Measurements from ENCODE around the gene HOXB4.

DNA sequence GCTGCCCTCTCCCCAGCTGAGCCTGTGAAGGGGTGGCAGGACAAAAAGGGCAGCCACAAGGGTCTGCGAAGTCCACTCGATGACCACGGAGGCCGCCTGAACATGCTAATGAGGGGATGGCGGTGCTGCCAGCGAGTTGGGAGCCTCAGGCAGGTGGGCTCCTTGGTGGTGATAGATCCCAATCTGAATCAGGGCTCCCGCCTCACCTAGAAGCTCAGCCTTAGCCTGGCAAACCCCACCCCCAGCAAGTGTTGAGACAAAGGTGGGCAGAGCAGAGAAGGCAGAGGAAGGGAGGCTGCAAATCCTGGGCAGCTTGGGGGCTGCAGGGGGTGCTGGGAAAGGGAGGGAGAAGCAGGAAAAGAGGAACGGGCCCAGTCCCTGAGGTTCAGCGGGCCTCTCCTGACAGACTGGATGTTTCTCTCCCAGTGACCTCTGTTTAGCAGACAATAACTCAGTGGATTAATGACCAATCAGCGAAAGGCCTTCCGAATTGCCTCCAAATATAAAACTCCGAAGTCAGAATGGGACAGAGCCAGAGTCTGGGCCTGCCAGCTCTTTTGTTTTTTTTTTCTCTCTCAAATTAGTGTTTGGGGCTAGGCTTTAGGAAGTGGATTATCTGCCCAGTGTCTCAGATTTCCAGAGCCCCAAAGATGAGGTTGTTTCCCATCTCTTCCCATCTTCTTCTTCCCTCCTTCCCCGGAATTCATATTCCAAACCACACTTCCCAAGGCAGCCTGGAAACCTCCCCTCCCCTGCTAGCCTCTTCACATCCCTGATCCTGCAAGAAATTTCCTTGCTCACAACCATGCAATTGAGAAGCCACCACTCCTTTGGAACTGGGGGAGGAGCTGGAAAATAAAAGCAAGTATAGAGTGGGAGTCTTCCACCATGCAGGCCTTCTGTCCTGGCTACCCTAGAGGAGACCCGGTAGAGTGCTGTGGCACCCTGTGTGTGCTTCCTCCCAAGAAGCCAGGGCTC lies 18.0 kb downstream of the HOXB4 start:
- TF ChIP-seq, protein P1, sequence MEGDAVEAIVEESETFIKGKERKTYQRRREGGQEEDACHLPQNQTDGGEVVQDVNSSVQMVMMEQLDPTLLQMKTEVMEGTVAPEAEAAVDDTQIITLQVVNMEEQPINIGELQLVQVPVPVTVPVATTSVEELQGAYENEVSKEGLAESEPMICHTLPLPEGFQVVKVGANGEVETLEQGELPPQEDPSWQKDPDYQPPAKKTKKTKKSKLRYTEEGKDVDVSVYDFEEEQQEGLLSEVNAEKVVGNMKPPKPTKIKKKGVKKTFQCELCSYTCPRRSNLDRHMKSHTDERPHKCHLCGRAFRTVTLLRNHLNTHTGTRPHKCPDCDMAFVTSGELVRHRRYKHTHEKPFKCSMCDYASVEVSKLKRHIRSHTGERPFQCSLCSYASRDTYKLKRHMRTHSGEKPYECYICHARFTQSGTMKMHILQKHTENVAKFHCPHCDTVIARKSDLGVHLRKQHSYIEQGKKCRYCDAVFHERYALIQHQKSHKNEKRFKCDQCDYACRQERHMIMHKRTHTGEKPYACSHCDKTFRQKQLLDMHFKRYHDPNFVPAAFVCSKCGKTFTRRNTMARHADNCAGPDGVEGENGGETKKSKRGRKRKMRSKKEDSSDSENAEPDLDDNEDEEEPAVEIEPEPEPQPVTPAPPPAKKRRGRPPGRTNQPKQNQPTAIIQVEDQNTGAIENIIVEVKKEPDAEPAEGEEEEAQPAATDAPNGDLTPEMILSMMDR (IDR thresholded peaks at IDR 0.05 in 2 of 3, conservative IDR thresholded peaks at IDR 0.05 in 1 of 3; ENCODE audit: borderline replicate concordance in 1 of 3, insufficient read depth in 1 of 3, low read depth in 2 of 3, low read length in 2 of 3): no peak
- TF ChIP-seq EGR1 (IDR thresholded peaks at IDR 0.05; ENCODE audit: low read depth) (no peak), POLR2A (IDR thresholded peaks at IDR 0.05; ENCODE audit: borderline replicate concordance, extremely low read depth, insufficient read depth, insufficient read length) (no peak), RAD21 (IDR thresholded peaks at IDR 0.05; ENCODE audit: low read depth) (no peak), ZNF274 (IDR thresholded peaks at IDR 0.05; ENCODE audit: low read depth, low read length) (no peak), EZH2 (IDR thresholded peaks at IDR 0.05) (no peak), POLR2AphosphoS5 (IDR thresholded peaks at IDR 0.05; ENCODE audit: low read depth, low read length) (no peak), ZFX (IDR thresholded peaks at IDR 0.05) (no peak), TCF7L2 (IDR thresholded peaks at IDR 0.05; ENCODE audit: borderline replicate concordance, extremely low read depth, insufficient read depth, insufficient read length) (no peak), SIN3A (IDR thresholded peaks at IDR 0.05; ENCODE audit: low read depth) (no peak)
- TF ChIP-seq, protein P2, sequence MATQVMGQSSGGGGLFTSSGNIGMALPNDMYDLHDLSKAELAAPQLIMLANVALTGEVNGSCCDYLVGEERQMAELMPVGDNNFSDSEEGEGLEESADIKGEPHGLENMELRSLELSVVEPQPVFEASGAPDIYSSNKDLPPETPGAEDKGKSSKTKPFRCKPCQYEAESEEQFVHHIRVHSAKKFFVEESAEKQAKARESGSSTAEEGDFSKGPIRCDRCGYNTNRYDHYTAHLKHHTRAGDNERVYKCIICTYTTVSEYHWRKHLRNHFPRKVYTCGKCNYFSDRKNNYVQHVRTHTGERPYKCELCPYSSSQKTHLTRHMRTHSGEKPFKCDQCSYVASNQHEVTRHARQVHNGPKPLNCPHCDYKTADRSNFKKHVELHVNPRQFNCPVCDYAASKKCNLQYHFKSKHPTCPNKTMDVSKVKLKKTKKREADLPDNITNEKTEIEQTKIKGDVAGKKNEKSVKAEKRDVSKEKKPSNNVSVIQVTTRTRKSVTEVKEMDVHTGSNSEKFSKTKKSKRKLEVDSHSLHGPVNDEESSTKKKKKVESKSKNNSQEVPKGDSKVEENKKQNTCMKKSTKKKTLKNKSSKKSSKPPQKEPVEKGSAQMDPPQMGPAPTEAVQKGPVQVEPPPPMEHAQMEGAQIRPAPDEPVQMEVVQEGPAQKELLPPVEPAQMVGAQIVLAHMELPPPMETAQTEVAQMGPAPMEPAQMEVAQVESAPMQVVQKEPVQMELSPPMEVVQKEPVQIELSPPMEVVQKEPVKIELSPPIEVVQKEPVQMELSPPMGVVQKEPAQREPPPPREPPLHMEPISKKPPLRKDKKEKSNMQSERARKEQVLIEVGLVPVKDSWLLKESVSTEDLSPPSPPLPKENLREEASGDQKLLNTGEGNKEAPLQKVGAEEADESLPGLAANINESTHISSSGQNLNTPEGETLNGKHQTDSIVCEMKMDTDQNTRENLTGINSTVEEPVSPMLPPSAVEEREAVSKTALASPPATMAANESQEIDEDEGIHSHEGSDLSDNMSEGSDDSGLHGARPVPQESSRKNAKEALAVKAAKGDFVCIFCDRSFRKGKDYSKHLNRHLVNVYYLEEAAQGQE (IDR thresholded peaks at IDR 0.05; ENCODE audit: low read depth): no peak
- TF ChIP-seq, protein P3, sequence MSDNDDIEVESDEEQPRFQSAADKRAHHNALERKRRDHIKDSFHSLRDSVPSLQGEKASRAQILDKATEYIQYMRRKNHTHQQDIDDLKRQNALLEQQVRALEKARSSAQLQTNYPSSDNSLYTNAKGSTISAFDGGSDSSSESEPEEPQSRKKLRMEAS (IDR thresholded peaks at IDR 0.05): no peak
